GM23248 (cell line): Measurements from ENCODE around the gene LYPD1. TPM values are rescaled to one million over a fixed set of nuclear protein-coding genes. Genes with fewer than 3 reads are reported as not detected.

Experiments
- DNase-seq: peaks from one replicate; pipeline ENCODE4 v3.0.0-alpha.2; 2015
- H2AFZ ChIP-seq: fragments of 200-600 bp; sonication (generic); 2 replicates; pipeline ENCODE4 v1.6.1; 2016; ENCODE audit warnings: antibody characterized with exemption
- H3F3A ChIP-seq: fragments of 200-600 bp; sonication (generic); 2 replicates; pipeline ENCODE4 v1.6.1; 2016; ENCODE audit warnings: mild to moderate bottlenecking, antibody characterized with exemption, mixed run types; ENCODE audit not compliant: insufficient read depth
- H3K27ac ChIP-seq: fragments of 200-600 bp; sonication (generic); 2 replicates; pipeline ENCODE4 v1.5.1; 2016; ENCODE audit warnings: mild to moderate bottlenecking
- H3K27me3 ChIP-seq: fragments of 200-600 bp; sonication (generic); replicated peaks from 2 replicates; pipeline ENCODE4 v1.6.1; 2016; ENCODE audit warnings: mild to moderate bottlenecking; ENCODE audit not compliant: insufficient read depth
- H3K36me3 ChIP-seq: fragments of 200-600 bp; sonication (generic); 2 replicates; pipeline ENCODE4 v1.6.1; 2016; ENCODE audit warnings: low read depth, mild to moderate bottlenecking
- H3K4me1 ChIP-seq: fragments of 200-600 bp; sonication (generic); 2 replicates; pipeline ENCODE4 v1.6.1; 2016; ENCODE audit warnings: mild to moderate bottlenecking; ENCODE audit not compliant: insufficient read depth
- H3K4me2 ChIP-seq: fragments of 200-600 bp; sonication (generic); one replicate; pipeline ENCODE4 v1.6.1; 2016; ENCODE audit warnings: mild to moderate bottlenecking; ENCODE audit not compliant: unreplicated experiment
- H3K4me3 ChIP-seq: fragments of 200-600 bp; sonication (generic); 2 replicates; pipeline ENCODE4 v1.5.1; 2016; ENCODE audit warnings: mild to moderate bottlenecking
- H3K79me2 ChIP-seq: fragments of 200-600 bp; sonication (generic); 2 replicates; pipeline ENCODE4 v1.6.1; 2016; ENCODE audit warnings: mild to moderate bottlenecking; ENCODE audit not compliant: insufficient read depth
- H3K9ac ChIP-seq: fragments of 200-600 bp; sonication (generic); 2 replicates; pipeline ENCODE4 v1.6.1; 2016; ENCODE audit warnings: mild to moderate bottlenecking
- H3K9me2 ChIP-seq: fragments of 200-600 bp; sonication (generic); 2 replicates; pipeline ENCODE4 v1.6.1; 2016; ENCODE audit warnings: mixed run types, mild to moderate bottlenecking, moderate library complexity; ENCODE audit not compliant: insufficient read depth
- H3K9me3 ChIP-seq: fragments of 200-600 bp; sonication (generic); one replicate; pipeline ENCODE4 v1.6.1; 2017; ENCODE audit warnings: low read depth
- H4K20me1 ChIP-seq: fragments of 200-600 bp; sonication (generic); 2 replicates; pipeline ENCODE4 v1.6.0; 2016; ENCODE audit not compliant: insufficient read depth
- EZH2 ChIP-seq: fragments of 200-600 bp; sonication (generic); IDR thresholded peaks from 2 replicates; pipeline ENCODE4 v1.6.1; 2018; ENCODE audit warnings: antibody characterized with exemption, mild to moderate bottlenecking; ENCODE audit not compliant: insufficient read depth, poor library complexity, severe bottlenecking
- EZH2phosphoT487 ChIP-seq: fragments of 200-600 bp; sonication (generic); IDR thresholded peaks from 2 replicates; pipeline ENCODE4 v1.6.1; 2018; ENCODE audit warnings: antibody characterized with exemption, moderate library complexity, mild to moderate bottlenecking, low read depth; ENCODE audit not compliant: insufficient read depth
- WGBS, 2 experiments: methylation state at CpG; one replicate each; pipeline ENCODE4 v1.1.6; 2015 to 2017; ENCODE audit warnings: low lambda C conversion rate in 2 of 2, low coverage in 1 of 2; ENCODE audit errors: missing lambda C conversion rate in 2 of 2; 5-methylcytosine and 5-hydroxymethylcytosine counted together
- in situ Hi-C: fragments of 300-500 bp; cut with MboI; formaldehyde crosslinking; loops from 2 replicates; pipeline ENCODE4 v1.15.0; 2020
- polyA plus RNA-seq: library from polyadenylated mRNA; unstranded; fragments of >200 nt; fragmentation: Nextera tagmentation; extraction: Ambion mirVana; gene quantifications from 2 replicates; pipeline ENCODE4 v1.2.1, GENCODE V29; 2016
- total RNA-seq: library from RNA; depleted of rRNA; stranded (reverse); fragments of >200 nt; shearing (Covaris generic); gene quantifications from 2 replicates; pipeline ENCODE4 v1.2.3, GENCODE V29; 2014

Gene LYPD1
- total and polyA plus RNA-seq, 2 experiments from 2014 or later = 0.11 to 0.51 TPM

- DNase-seq = no peak
- TF ChIP-seq EZH2 = no peak
- no peak for TF ChIP-seq EZH2phosphoT487
- Histone ChIP-seq H3F3A (no peaks in the 10 kb centered on the region), H3K27me3 (peaks cover 7% of the 10 kb centered on the region; the same call in 1 of the 2 replicates), H3K9ac (no peak overlapping the region), H3K9me2 (no peaks in the 10 kb centered on the region), H3K27ac (no peak overlapping the region), H3K9me3 (no peaks in the 10 kb centered on the region), H2AFZ (no peak overlapping the region), H3K79me2 (no peaks in the 10 kb centered on the region), H3K4me3 (no peak overlapping the region), H3K4me1 (no peaks in the 10 kb centered on the region), H4K20me1 (no peaks in the 10 kb centered on the region), H3K4me2 (no peak overlapping the region), H3K36me3 (no peaks in the 10 kb centered on the region)
- WGBS, 2 experiments = 3 to 4% methylated on average over 7 of the region's 7 CpGs
- in situ Hi-C loops = no loop called here
Measured at GRCh38 chr2:132656266-132656975, 13.6 kb downstream of the LYPD1 start.

- Histone ChIP-seq H3K9ac (no peak overlapping the region), H3K4me2 (no peak overlapping the region), H3K79me2 (no peaks in the 10 kb centered on the region), H3K36me3 (no peaks in the 10 kb centered on the region), H3K9me2 (no peaks in the 10 kb centered on the region), H3K4me3 (no peak overlapping the region), H3K4me1 (no peaks in the 10 kb centered on the region), H3K27ac (no peak overlapping the region), H2AFZ (no peak overlapping the region), H3K27me3 (no peaks in the 10 kb centered on the region; the same call in 1 of the 2 replicates), H3F3A (no peaks in the 10 kb centered on the region), H3K9me3 (no peaks in the 10 kb centered on the region), H4K20me1 (no peaks in the 10 kb centered on the region)
- 82 to 83% methylated on average over 7 of the region's 7 CpGs for WGBS, 2 experiments
- TF ChIP-seq EZH2phosphoT487 (no peak), EZH2 (no peak)
- in situ Hi-C loops = no loop called here
- no peak for DNase-seq
Measured at GRCh38 chr2:132654968-132655367, 15.0 kb downstream of the LYPD1 start.

- H2AFZ ChIP-seq = no peak overlapping the region
- H3K27ac ChIP-seq = no peak overlapping the region
Measured at GRCh38 chr2:132654335-132654734, 15.7 kb downstream of the LYPD1 start.

GRCh38 chr2:132652474-132652873 is 17.5 kb downstream of the LYPD1 start:
- H4K20me1 ChIP-seq = no peaks in the 10 kb centered on the region
- no peaks in the 10 kb centered on the region for H3K4me1 ChIP-seq
- no peaks in the 10 kb centered on the region for H3K36me3 ChIP-seq
- H3K4me2 ChIP-seq = no peak overlapping the region
- TF ChIP-seq EZH2phosphoT487 (no peak), EZH2 (no peak)
- H3K4me3 ChIP-seq = no peak overlapping the region
- no peak overlapping the region for H2AFZ ChIP-seq
- H3K27me3 ChIP-seq = no peaks in the 10 kb centered on the region
- no peak overlapping the region for H3K9ac ChIP-seq
- no peak for DNase-seq
- H3K9me2 ChIP-seq = no peaks in the 10 kb centered on the region
- in situ Hi-C loops = no loop called here
- no peak overlapping the region for H3K27ac ChIP-seq
- no peaks in the 10 kb centered on the region for H3K9me3 ChIP-seq
- WGBS, 2 experiments = 66 to 69% methylated on average over 8 of the region's 8 CpGs
- H3K79me2 ChIP-seq = no peaks in the 10 kb centered on the region
- H3F3A ChIP-seq = no peaks in the 10 kb centered on the region

More at GRCh38 chr2:132654335-132654734, 15.7 kb downstream of the LYPD1 start:
- H3F3A ChIP-seq = no peaks in the 10 kb centered on the region
- no peaks in the 10 kb centered on the region for H3K36me3 ChIP-seq
- no peak overlapping the region for H3K4me3 ChIP-seq
- no peaks in the 10 kb centered on the region for H3K9me2 ChIP-seq
- no peaks in the 10 kb centered on the region for H3K79me2 ChIP-seq
- no peaks in the 10 kb centered on the region for H4K20me1 ChIP-seq
- no peaks in the 10 kb centered on the region for H3K4me1 ChIP-seq
- 67 to 69% methylated on average over 3 to 4 of the region's 4 CpGs for WGBS, 2 experiments
- H3K27me3 ChIP-seq = no peaks in the 10 kb centered on the region; the same call in 1 of the 2 replicates
- in situ Hi-C loops = no loop called here
- no peak overlapping the region for H3K4me2 ChIP-seq
- DNase-seq = no peak
- TF ChIP-seq EZH2 = no peak
- TF ChIP-seq EZH2phosphoT487 = no peak
- H3K9ac ChIP-seq = no peak overlapping the region
- no peaks in the 10 kb centered on the region for H3K9me3 ChIP-seq
